GM18499 (cell line): Measurements from ENCODE around the gene SAP130.
"Not testable (repeated sequence)": the region's sequence is repeated elsewhere in the genome, so short reads cannot be mapped to it uniquely, and the experiment has no call there.

ENCODE experiments used
- ATAC-seq: cut with Tn5 transposase; IDR thresholded peaks from one replicate; pipeline ENCODE4 v1.9.1; 2021; ENCODE audit warnings: moderate number of reproducible peaks; ENCODE audit not compliant: insufficient read depth, unreplicated experiment

Gene SAP130

GRCh38 chr2:127953849-127954248 lies 74.0 kb downstream of the SAP130 start:
- ATAC-seq, result no peak

DNA sequence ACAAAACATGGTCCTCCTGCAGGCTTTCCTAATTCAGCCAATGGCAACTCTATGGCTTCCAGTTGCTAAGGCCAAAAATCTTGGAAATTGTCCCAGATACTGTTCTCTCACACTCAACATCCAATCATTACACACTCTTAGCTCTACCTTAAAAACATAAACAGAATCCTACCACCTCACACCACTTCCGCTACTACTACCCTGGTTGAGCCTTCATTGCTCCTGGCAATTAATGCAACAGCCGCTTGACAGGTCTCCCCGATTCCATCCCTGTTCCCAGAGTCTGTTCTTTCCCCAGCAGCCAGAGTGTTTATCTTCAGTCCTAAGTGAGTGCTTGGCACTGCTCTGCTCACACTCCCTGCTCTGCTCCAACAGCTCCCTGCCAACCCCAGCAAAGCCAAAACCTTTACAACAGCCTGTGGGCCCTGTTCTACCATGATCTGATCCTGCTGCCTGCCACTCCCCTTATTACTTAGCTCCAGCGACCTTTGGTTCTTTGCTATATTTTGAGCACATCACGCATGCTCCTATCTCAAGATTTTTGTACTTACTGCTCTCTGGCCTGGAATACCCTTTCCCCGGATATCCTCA lies 74.6 kb downstream of the SAP130 start:
- ATAC-seq, result no peak

DNA sequence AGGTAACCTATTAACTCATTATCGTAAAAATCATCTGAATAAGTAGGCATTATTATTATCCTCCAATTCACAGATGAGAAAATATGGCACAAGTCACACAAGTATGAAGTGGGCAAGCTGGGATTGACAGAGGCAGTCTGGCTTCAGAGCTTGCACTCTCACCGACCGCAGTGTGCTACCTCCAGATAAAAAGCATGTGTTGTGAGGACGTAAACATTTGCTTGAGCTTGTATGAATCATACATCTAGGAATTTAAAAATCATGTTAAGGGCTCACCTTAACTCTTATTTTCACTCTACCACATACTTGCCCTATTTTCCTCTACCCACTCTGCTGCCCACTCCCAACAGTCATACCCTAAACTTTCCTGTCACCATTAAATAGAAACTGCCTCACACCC lies 76.8 kb downstream of the SAP130 start:
- no peak for ATAC-seq

GRCh38 chr2:127950264-127950663 lies 77.6 kb downstream of the SAP130 start:
- no peak for ATAC-seq

DNA sequence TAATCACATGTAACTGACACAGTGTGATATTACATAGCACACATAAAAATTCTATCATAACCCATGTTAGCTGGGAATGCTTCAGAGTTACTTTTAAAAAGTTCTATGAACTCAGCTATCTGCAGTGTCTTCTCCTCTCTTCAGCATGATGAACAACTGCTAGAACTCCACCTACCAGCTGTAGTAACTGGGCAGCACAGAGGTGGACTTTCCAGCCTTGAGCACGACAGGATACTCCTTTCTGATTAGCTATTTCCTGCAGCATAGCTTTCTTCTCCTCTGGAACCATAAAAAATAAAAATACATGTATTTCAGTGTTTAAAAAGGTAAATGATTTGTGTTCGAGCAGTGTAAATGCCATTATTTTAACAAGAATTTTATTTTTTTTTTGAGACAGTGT lies 82.6 kb downstream of the SAP130 start:
- ATAC-seq, result no peak

DNA sequence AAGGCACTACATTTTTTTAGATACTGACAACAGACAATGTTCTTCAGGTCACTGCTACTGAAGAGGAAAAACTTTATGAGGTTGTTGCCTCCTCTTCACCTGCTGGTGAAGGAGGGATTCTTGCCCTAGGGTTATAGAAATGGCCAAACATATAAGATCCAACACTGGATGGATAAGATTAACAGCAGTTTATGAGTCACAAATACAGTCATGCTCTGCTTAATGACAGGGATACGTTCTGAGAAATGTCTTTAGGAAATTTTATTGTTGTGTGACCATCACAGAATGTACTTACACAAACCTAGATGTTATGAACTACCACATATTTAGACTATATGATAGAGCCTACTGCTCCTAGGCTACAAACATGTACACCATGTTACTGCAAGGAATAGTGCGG lies 84.7 kb downstream of the SAP130 start:
- ATAC-seq, result no peak

- ATAC-seq, result no peak
These were observed 85.9 kb downstream of the SAP130 start for GRCh38 chr2:127942002-127942401.

DNA sequence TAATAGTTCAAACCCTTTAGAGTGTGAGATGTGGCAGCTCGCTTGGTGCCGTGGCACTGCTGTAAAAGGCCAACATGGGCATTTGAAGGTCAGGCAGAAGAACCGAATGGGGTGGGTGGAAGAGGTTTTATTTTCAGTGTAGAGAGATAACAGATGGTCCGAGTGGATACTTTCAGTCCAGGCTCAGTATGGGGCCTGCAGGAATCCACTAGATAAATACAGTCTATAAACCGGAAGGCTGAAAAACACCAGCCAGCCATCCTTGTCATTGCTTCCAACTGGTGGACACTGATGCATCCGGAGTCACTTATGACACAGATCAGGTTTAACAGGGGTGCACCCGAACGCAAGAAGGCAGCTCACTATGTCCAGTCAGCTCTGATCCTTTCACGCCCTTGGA lies 86.4 kb downstream of the SAP130 start:
- ATAC-seq, result no peak

DNA sequence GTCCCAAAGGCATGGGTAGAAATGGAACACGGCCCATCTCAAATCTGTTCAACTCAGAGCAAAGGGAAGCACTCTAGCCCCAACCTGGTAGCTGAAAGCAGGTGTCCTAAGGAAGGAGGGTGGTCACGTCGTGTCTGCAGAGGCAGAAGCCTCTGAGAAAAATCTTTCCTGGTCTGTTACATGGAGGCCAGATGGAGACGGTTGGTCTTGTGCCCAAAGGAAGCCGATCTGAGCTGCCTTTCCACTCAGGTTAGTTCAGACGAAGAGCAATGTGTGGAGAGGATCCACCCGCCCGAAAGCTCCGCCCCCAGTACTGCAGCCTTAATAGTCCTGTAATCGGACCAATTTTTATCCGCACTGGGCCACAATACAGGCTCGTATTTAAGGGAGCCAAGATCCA lies 87.2 kb downstream of the SAP130 start:
- no peak for ATAC-seq

GRCh38 chr2:127935337-127935736 lies 92.5 kb downstream of the SAP130 start:
- no peak for ATAC-seq

DNA sequence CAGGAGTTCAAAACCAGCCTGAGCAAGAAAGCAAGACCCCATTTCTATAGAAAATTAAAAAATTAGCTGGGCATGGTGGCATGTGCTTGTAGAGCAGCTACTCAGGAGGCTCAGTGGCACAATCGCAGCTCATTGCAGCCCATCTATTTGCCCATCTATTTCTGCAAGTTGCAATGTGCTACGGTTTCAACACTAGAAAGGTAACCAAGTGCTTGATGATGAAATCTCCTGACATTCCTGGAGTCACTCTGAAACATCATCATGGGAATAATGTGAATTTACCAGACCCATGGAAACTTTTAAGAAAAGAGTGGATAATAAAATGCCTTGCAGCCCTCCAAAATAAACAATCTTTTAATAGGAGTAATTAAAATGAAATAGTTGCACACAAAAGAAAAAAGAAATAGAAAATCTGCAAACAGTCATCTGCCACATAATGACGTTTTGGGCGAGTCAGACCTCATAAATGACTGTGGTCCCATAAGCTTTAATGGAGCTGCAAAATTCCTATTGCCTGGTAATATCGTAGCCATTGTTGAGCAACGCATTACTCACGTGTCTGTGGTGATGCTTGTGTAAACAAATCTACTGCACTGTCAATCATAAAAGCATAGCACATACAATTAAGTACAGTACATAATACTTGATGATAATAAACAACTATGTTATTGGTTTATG lies 95.5 kb downstream of the SAP130 start:
- no peak for ATAC-seq

DNA sequence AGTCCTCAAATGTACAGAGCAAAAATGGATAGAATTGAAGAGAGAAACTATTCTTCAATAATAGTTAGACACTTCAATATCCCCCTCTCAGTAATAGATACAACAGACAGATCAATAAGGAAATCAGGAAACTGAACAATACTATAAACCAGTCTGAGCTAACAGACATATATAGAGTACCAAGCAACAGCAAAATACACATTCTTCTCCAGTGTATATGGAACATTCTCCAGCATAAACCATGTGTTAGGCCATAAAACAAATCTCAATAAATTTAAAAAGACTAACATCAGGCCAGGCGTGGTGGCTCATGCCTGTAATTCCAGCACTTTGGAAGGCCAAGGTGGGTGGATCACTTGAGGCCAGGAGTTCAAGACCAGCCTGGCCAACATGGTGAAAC lies 98.4 kb downstream of the SAP130 start:
- no peak for ATAC-seq

DNA sequence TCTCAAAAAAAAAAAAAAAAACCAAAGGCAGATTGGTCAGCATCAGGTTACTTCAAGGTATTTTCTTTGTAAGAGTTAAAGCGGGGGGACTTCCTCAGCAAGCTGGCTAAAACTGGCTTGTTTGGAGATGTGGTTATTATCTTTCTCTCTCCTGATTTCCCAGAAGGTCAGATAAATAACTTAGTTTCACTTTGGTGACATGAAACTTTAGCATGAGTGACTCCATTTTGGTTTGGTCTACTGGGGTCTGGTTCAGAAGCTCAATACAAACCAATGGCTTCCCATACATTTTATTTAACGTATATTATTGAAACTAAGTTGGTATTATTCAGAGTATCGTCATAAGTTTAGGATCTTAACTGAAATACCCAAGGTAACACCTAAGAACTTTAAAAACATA lies 100.5 kb downstream of the SAP130 start:
- ATAC-seq, result no peak

DNA sequence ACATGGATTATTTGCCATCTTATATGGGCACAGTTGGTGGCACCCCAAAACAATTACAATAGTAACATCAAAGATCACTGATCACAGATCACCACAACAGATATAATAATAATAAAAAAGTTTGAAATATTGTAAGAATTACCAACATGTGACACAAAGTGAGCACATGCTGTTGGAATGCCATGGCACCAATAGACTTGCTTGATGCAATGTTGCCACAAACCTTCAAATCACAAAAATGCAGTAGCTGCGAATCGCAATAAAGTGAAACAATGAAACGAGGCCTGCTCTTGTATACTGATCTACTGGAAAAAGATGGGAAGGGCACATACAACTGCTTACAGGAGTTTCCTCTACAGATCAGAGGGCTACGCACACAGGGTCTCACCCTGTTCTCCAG lies 109.9 kb downstream of the SAP130 start:
- no peak for ATAC-seq

- ATAC-seq, result no peak
These were observed 113.9 kb downstream of the SAP130 start for GRCh38 chr2:127913808-127914457.

- ATAC-seq, result no peak
These were observed 116.1 kb downstream of the SAP130 start for GRCh38 chr2:127911737-127912136.

DNA sequence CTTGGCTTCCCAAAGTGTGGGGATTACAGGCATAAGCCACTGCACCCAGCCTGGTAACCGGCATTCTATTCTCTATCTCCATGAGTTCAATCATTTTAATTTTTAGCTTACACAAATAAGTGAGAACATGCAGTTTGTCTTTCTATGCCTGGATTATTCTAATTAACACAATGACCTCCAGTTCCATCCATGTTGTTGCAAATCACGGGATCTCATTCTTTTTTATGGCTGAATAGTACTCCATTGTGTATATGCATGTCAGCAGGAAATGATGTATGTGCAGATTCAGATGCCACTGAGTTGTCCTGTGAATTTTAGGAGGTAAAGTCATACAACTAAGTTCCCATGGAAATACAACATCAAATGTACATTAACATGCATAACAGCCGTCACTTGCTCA lies 117.4 kb downstream of the SAP130 start:
- ATAC-seq, result no peak

DNA sequence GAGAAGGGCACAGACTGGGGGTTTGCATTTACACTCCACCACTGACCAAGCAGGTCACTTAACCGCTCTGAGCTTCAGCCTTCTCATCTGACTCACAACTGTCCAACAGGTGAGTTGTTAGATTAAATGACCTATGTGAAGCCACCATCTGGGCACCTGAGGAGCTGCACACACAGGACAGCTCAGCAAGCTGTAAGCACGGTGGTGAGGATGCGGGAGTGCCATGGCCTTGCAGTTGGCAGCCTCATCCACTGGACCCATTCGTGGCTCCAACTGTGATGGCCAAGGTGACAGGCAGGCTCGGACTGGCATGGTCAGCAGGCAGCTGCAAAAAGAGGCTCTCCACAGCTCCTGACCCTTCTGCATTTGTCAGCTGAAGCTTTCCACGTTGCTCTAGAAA lies 118.8 kb downstream of the SAP130 start:
- ATAC-seq, result no peak

- ATAC-seq, result not testable (repeated sequence)
These were observed 120.0 kb downstream of the SAP130 start for GRCh38 chr2:127907733-127908400.

GRCh38 chr2:127906206-127906926 lies 121.5 kb downstream of the SAP130 start:
- no peak for ATAC-seq
